Hematopoietic multipotent progenitor cell treated with erythropoietin and hydrocortisone succinate and interleukin-3 and kit ligand, for 4 days (in vitro differentiated cells): ENCODE measurements around the gene LENG8.
"Not testable (repeated sequence)": the region's sequence is repeated elsewhere in the genome, so short reads cannot be mapped to it uniquely, and the experiment has no call there.

Source experiments
- DNase-seq: peaks from one replicate; pipeline ENCODE4 v3.0.0-alpha.2; 2015

LENG8 gene

DNA sequence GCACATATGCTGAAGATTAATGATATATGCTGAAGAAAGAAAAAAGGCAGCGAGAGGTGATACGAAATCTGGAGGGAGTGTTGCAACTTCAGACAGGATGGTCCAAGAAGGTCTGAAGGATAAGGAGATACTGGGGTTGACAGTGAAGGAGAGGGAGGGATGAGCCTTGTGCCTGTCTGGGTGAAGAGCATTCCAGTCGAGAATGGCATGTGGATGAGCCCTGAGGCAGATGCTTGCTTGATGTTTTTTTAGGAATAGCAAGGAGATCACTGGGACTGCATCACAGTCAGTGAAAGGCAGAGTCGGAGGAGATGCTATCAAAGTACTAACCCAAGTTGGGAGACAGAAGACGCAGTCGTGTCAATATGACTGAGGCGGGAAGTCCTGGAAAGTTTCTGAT is 40.3 kb downstream of the LENG8 start:
- DNase-seq, result no peak

DNA sequence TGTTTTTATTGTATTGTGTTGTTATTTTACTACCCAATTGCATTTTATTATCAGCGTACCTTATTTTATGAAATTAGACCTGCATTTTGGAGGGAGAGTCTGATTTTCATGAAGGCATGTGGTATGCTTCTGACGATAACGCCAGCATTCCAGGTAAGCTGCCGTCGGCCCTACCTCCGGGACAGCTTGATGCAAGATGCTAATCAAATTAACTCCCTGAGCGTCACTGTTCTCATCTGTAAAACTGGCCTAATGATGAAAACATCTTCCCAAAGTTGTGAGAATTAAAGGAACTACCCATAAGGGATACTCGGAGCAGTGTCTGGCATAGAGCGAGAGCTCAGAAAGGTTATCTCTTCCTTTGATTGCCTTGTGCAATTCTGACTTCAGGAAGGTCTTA is 40.8 kb downstream of the LENG8 start:
- DNase-seq, result no peak

- DNase-seq, result no peak
Observed at GRCh38 chr19:54492568-54492967, 43.6 kb downstream of the LENG8 start.

DNA sequence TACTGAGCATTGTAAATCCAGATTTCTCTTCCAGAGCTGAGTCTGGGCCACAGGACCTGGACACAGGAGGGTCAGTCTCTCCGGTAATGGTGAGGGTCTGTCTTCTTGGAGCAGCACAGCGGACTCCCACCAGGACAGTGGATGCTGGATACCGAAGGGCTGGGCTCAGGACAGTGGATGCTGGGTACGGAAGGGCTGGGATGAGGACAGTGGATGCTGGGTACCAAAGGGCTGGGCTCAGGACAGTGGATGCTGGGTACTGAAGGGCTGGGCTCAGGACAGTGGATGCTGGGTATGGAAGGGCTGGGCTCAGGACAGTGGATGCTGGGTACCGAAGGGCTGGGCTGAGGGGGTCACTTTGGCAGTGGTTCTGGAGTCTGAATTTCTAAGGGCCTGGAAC is 44.1 kb downstream of the LENG8 start:
- DNase-seq, result not testable (repeated sequence)

DNA sequence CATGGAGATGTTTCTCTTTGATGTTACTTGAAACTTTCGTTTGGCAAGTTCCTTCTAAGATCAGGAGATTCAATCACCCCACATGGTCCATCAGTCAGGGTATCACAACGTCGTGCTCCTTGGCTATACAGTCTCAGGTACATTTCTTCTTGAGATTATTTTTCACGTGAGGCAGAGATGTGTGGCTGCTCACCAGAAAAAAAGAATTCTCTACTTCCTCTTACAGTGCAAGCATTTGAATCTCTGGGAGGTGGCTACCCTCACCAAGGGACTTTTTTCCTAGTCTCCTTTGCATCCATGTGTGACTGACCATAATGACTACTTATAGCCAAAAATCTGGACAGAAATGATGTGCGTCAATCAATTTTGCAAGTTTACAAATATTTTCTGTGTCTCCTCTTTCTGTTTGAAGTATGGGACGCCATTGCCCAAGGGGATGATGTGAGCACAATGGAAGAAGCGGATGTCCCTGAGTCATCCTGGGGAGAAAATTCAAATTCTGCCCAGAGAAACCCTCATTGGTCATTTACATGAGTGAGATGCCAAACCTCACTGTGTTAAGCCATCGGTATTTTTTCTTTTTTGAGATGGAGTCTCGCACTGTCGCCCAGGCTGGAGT is 45.1 kb downstream of the LENG8 start:
- no peak for DNase-seq

DNA sequence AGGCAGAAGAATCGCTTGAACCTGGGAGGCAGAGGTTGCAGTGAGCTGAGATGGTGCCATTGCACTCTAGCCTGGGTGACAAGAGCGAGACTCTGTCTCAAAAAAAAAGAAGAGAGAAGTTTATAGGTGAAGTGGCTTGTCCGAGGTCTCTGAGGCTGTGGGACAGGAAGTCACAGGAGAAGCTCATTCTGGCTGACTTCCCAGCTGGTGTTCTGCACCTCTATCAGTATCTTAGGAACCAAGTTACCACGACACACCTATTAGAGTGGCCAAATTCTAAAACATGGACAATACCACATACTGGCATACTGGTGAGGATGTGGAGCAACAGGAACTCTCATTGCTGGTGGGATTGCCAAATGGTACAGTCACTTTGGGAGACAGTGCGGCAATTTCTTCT is 46.3 kb downstream of the LENG8 start:
- DNase-seq, result not testable (repeated sequence)

DNA sequence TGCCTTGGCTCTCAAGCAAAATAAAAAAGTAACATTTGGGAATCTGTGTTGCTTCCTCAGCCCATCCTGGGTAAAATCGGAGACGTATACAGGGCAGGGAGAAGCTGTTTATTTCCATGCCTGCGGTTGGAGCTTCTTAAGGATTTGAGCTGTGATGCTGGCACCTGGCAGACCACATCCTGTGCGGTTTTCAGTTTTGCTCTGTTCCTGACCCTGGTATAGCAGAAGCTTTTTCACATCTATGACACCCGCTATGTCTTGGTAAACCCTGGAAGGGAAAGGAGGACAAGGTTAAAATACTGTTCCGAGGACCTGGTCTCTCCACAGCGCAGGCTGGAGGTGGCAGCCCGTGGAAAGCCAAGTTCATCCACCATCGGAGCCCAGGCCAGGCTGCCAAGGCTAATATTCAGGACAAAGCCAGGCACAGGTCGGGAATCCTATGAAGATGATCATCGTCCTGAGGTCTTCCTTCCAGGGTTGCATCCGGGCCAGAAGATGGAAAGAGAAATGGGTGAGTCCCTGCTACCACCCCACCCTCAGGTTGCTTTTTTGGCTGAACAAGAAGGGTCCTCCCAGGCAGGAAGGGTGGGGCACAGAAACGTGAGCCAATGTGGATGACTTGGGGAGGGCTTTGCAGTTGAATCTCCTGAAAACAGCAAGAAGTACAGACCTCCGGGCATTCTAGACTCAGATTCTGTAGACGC is 48.9 kb downstream of the LENG8 start:
- not testable (repeated sequence) for DNase-seq

GRCh38 chr19:54498451-54498772 is 49.4 kb downstream of the LENG8 start:
- not testable (repeated sequence) for DNase-seq

- DNase-seq, result no peak
Observed at GRCh38 chr19:54502518-54503048, 53.6 kb downstream of the LENG8 start, which contains the start of gene LAIR2. Gene LAIR2 (plus strand): TSS chr19:54502831. CDS start chr19:54502919, 88 bp downstream.

- DNase-seq, result not testable (repeated sequence)
Observed at GRCh38 chr19:54505542-54505941, 56.5 kb downstream of the LENG8 start.

- no peak for DNase-seq
Observed at GRCh38 chr19:54506079-54506478, 57.1 kb downstream of the LENG8 start.

GRCh38 chr19:54507038-54507717 is 58.2 kb downstream of the LENG8 start:
- not testable (repeated sequence) for DNase-seq

- no peak for DNase-seq
Observed at GRCh38 chr19:54507824-54508223, 58.8 kb downstream of the LENG8 start.

GRCh38 chr19:54508487-54508886 is 59.5 kb downstream of the LENG8 start:
- not testable (repeated sequence) for DNase-seq

- not testable (repeated sequence) for DNase-seq
Observed at GRCh38 chr19:54509200-54509940, 60.4 kb downstream of the LENG8 start.
